ENCODE data around the gene B4GALNT4. TPM values are rescaled to one million over a fixed set of nuclear protein-coding genes. Genes with fewer than 3 reads are reported as not detected.

B4GALNT4 gene
- total and polyA plus RNA-seq, 2 of the 4 experiments (the other 2 are of a cell fraction) = 5.2 to 38.6 TPM

- H3K9ac ChIP-seq (ENCODE audit: low read depth, low read length) = no peak overlapping the region
- in situ Hi-C loops (cut with MboI; ENCODE audit: low sequenced_read_pairs) (no loop called here), dilution Hi-C loops (cut with HindIII; ENCODE audit: low sequenced_read_pairs, unreplicated experiment) (no loop called here), intact Hi-C loops (cut with micrococcal nuclease) (no loop called here)
- ChIA-PET CTCF (no interaction called here), POLR2A (ENCODE audit: unreplicated experiment) (no interaction called here)
- H3K4me3 ChIP-seq (ENCODE audit: insufficient read depth, low read depth, low read length) = no peak overlapping the region
- H2BK15ac ChIP-seq (ENCODE audit: low read depth, low read length) = no peak overlapping the region
- H3K4me1 ChIP-seq (ENCODE audit: control insufficient read depth, insufficient read depth, low read length) = peaks cover 3% of the 10 kb centered on the region; the same call in 1 of the 2 replicates
- no peak overlapping the region for H2AFZ ChIP-seq (replicated peaks; ENCODE audit: low read length, poor library complexity)
- H3K9me3 ChIP-seq (ENCODE audit: control insufficient read depth, insufficient read depth, low read length) = peaks cover 2% of the 10 kb centered on the region; the same call in 1 of the 2 replicates
- H3K27ac ChIP-seq (ENCODE audit: insufficient read depth, low read length) = no peak overlapping the region
- no TSS peak for BruUV-seq (replicated peaks)
- H3K4me2 ChIP-seq (ENCODE audit: low read depth, low read length) = no peak overlapping the region
- 96% methylated on average over 4 of the region's 14 CpGs; no CpG with 5 or more reads in 1 of the 2 experiments for WGBS, 2 experiments (ENCODE audit: extremely low coverage in 2 of 2, insufficient read length in 1 of 2)
- no peak overlapping the region for H3K56ac ChIP-seq (ENCODE audit: extremely low read depth, insufficient read depth, low read length)
- H2AK9ac ChIP-seq (replicated peaks; ENCODE audit: low read depth, low read length, poor library complexity) = no peak overlapping the region
- H3K79me1 ChIP-seq (ENCODE audit: low read depth in 1 of 2, low read length in 2 of 2) = no peaks in the 10 kb centered on the region
- ATAC-seq (ENCODE audit: low read depth) (no peak), DNase-seq (no peak)
- H3K23ac ChIP-seq (ENCODE audit: low read depth, low read length) = no peak overlapping the region
- H2BK5ac ChIP-seq (ENCODE audit: low read depth, low read length, poor library complexity, severe bottlenecking) = no peak overlapping the region
- no peak overlapping the region for H4K8ac ChIP-seq (ENCODE audit: low read depth in 2 of 2, low read length in 2 of 2)
- no peak overlapping the region for H2BK20ac ChIP-seq (ENCODE audit: low read depth, low read length)
- no peaks in the 10 kb centered on the region for H4K20me1 ChIP-seq (ENCODE audit: insufficient read depth, low read length)
- TF ChIP-seq RFX5 (IDR thresholded peaks at IDR 0.05; ENCODE audit: low read depth, low read length) = no peak
- TF ChIP-seq FOS (IDR thresholded peaks at IDR 0.05; ENCODE audit: low read depth, low read length) = no peak
- TF ChIP-seq, protein P1, sequence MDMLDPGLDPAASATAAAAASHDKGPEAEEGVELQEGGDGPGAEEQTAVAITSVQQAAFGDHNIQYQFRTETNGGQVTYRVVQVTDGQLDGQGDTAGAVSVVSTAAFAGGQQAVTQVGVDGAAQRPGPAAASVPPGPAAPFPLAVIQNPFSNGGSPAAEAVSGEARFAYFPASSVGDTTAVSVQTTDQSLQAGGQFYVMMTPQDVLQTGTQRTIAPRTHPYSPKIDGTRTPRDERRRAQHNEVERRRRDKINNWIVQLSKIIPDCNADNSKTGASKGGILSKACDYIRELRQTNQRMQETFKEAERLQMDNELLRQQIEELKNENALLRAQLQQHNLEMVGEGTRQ (IDR thresholded peaks at IDR 0.05; ENCODE audit: low read depth, low read length) = no peak
- no peak overlapping the region for H2BK120ac ChIP-seq (ENCODE audit: low read depth, low read length)
- H4K91ac ChIP-seq (ENCODE audit: insufficient read depth, low read depth, low read length) = no peak overlapping the region
- H3K9me1 ChIP-seq (ENCODE audit: insufficient read depth, low read length) = no peaks in the 10 kb centered on the region
- H3K36me3 ChIP-seq (ENCODE audit: control insufficient read depth, insufficient read depth, low read length) = no peaks in the 10 kb centered on the region
- no peak overlapping the region for H3K14ac ChIP-seq (replicated peaks; ENCODE audit: low read depth, low read length)
- H2AK5ac ChIP-seq (ENCODE audit: low read depth, low read length) = no peak overlapping the region
- H3K18ac ChIP-seq (ENCODE audit: low read depth, low read length) = no peak overlapping the region
- no peak overlapping the region for H3K4ac ChIP-seq (ENCODE audit: low read depth, low read length)
- no peak overlapping the region for H4K5ac ChIP-seq (ENCODE audit: low read depth, low read length)
- peaks cover 10% of the 10 kb centered on the region; the same call in 1 of the 2 replicates for H3K27me3 ChIP-seq (ENCODE audit: control insufficient read depth, insufficient read depth, low read length)
Measured at GRCh38 chr11:404551-405264, 35.4 kb downstream of the B4GALNT4 start.
